Inferior parietal cortex (tissue), 1 donor: ENCODE results near the gene SLC5A5.

Source experiments
- DNase-seq: peaks from one replicate; pipeline ENCODE4 v3.0.0-alpha.2; 2016; ENCODE audit errors: extremely low spot score

Gene SLC5A5

GRCh38 chr19:17871878-17872250 lies at the start of gene SLC5A5:
SLC5A5 (plus strand) TSS chr19:17871945; CDS start chr19:17872320, 375 bp downstream.
- DNase-seq = no peak

DNA sequence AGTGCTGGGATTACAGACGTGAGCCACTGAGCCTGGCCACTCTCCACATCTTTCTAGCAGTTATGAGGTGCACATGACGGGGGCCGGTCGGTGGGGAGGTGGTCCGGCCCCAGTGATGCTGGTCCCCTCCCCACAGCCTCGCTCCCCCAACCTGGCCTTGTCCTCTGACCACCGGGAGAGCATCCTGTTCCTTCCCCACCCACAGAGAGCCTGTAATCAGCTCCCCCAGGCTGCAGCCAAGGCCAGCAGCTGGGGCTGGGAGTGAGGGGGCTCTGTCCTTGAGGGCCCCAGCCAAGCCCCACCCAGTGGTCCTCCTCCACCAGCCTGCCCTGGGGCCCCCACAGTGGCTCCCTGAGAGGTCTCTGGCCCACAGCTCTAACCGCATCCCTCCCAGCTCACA lies 47.4 kb upstream of the SLC5A5 start:
- DNase-seq = no peak

DNA sequence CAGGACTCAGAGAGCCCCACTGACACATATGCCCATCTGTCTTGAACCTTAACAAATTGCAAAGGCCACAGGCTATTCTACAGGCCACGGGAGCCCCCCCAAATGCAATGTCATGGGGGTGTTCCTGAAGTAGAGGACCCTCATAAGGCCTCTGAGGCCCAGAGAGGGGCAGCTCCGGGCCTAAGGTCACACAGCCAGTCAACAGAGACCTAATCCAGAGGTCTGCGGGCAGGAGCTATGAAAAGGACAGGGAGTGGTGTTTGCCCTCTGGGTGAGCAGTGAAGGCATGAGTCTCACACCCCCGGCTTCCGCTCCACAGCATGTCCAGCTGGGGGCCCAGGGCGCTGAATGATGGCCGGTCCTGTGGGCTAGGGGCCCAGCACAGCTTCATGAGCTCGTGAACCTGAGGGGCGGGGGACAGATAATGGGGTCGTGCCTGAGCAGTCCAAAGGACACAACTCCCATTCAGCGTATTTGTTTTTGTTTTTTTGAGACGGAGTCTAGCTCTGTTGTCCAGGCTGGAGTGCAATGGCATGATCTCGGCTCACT lies 45.2 kb upstream of the SLC5A5 start:
- no peak for DNase-seq

DNA sequence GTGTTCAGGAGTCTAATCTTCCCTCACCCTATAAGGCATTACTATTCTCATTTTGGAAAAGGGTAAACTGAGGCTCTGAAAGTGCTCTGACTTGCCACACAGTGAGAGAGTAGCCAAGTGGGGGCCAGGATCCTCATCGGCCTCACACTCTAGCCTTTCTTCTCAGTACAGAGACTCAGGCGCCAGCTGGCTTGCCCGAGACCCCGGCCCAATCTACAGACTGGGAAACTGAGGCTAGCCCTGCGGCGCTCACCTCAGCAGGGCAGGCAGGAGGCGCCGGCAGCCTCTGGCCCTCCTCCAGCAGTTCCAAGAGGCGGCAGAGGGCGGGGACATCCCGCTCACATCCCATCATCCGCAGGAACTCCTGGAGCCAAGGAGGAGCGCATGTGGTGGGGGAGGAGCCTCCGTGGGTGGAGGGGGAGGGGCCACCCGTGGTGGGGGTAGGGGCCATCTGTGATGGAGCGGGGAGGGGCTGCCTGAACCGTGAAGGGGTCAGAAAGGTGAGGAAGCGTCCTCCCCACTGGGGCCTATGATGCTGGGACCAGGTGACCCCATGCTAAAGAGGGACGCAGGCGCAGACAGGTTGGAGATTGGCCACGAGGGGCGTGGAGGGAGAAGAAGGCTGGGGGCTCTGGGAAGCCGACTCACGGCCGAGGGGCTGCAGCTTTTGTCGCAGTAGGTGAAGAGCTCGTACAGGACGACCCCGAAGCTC lies 41.7 kb upstream of the SLC5A5 start:
- DNase-seq = peak; percentile 20

GRCh38 chr19:17830567-17831418 lies 41.0 kb upstream of the SLC5A5 start:
- peak; percentile 26 for DNase-seq

GRCh38 chr19:17831419-17831888 lies 40.3 kb upstream of the SLC5A5 start:
- no peak for DNase-seq

DNA sequence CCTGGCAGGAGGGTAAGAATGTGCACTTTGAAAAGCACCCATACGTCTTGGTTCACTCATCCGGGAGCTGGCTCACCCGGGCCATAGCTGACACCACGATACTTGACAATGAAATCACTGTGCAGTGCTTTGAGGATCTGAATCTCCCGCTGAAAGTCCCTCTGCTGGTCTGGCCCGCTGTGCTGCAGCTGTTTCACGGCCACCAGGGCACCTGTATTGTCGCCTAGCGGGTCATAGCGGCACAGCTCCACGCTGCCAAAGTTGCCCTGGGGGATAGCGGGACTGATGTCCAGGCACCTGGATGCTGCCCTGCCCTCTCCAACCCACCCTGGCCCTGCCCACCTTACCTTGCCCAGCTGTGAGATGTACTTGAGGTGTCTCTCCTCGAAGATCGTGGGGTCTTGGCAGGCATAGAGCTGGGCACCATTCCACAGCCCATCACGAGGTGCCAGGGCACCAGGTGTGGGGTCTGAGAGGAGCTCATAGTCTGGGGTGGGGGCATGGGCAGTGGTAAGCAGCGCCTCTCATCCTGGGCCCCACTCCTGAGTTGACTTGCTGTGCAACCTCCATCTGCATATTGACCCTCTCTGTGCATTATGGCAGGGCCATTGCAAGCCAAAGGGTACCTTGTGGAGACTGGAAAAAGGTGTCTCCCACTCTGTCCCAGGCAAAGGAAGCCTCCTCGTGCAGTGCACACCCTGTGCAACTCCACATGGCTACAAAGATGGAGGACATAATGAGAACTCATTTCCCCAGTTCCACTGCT lies 39.1 kb upstream of the SLC5A5 start:
- DNase-seq = no peak

DNA sequence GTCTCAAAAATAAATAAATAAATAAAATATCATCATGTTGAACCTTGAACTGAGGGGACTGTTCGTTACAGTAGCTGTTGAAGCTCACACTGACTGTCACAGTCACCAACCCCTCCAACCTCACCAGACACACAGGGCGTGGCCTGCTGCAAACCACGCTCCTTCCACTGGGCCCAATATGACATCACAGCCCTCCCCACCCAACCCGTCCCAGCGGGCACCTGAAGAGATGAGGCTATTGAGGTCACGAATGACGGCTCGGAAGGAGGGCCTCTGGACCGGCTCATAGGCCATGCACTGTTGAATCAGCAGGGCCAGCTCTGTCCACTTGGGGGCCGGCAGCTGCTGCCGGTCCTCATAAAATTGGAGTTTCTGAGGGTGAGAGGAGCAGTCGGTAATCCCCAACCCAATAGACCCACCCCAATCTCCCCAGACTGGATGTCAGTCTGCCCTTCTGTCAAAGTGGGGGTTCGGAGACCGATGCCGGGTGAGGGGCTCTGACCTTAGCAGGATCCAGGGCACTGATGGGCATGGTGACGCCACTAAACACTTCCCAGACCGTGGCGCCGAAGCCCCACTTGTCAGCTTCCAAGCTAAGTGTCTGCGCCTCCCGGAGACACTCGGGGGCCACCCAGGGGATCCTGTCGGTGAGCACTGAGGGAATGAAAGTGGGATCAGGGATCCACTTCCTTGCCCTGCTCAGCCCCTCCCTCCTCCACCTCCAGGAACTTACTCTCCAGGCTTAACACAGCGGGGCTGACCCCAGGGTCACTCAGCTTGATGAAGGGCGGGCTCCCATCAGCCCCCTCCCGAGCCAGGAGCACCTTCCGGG lies 37.2 kb upstream of the SLC5A5 start:
- no peak for DNase-seq

DNA sequence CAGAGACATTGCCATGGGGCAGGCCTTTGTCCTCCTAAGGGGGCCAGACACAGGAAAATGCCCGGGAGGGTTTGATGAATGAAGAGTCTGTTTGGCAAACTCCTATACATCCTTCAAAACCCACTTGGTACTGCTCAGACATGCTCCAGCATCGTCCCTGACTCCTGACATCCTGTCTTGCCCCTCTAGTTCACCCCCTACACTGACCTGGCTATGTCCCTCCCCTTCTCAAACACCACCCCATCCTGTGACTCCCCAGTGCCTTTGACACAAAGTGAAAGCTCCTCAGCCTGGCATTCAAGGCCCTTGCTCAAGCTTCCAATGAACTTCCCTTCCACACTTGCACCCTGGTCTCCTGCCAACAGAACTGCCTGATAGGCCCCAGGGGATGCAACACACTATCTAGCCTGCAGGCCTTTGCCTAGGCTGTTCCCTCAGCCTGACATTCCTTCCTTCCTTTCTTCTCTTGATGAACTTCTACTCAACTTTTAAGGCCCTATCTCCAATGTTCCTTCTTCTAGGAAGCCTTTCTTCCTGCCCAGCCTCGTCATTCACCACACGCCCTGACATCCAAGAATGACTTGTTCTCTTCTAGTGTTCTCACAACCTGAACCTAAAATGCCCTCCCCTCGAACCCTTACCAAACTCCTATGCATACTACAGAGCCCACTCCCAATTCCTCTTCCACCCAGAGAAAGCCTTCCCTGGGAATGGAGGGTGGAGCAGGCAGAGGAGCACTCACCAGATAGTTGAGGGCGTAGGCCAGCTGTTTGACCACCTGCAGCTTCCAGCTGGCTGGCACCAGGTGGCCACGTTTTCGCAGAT lies 36.4 kb upstream of the SLC5A5 start:
- no peak for DNase-seq

DNA sequence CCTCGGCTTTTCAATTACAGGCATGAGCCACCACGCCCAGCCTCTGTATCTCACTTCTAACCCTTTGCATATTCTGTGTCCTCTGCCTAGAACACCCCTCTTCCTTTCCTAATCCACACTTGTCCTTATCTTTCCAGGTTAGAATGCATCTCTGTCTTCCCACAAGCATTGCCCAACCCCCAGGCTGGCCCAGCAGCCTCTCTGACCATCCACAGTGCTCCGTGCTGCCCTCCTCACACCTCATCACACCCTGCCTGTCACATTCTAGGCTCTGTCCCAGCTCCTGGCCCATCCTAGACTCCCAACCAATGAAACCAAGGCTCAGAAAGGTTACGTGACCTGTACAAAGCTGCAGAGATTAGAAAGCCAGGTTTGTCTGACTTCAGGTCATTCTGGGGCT lies 35.2 kb upstream of the SLC5A5 start:
- no peak for DNase-seq

DNA sequence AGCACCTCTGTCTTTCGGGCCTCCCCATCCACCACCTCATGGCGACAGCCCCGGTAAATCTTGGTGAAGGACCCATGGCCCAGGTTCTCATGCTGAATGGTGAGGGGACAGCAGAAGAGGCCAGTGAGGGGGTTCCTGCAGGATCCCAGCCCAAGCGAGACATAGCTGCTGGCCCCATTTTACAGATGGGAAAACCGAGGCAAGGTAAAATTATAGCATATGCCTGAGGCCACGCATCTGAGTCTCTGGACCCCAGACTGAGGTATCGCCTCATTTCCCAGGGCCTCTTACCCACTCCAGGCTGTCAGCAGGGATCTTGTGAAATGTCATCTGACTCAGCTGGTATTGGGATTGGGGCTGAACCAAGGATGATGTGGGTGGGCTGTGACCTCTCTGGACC lies 33.8 kb upstream of the SLC5A5 start:
- no peak for DNase-seq

DNA sequence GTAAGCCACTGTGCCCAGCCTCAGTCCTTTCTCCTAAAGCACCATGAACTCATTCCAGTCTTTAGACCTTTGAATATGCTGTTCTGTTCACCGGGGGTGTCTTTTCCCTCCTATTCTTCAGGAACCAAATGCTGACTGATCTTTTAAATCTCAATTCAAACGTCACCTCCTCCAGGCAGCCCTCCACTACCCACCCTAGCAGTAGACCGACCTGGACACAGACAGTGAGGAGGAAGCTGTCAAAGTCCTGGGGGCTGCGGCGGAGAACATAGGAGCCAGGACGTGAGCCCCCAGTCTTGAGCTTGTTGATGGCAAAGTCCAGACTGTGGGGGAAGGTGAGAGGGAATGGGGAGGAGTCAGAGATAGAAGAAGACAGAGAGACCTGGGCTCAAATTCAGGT lies 31.7 kb upstream of the SLC5A5 start:
- DNase-seq = no peak

- DNase-seq = no peak
Observed at GRCh38 chr19:17841371-17841809, 30.4 kb upstream of the SLC5A5 start.

DNA sequence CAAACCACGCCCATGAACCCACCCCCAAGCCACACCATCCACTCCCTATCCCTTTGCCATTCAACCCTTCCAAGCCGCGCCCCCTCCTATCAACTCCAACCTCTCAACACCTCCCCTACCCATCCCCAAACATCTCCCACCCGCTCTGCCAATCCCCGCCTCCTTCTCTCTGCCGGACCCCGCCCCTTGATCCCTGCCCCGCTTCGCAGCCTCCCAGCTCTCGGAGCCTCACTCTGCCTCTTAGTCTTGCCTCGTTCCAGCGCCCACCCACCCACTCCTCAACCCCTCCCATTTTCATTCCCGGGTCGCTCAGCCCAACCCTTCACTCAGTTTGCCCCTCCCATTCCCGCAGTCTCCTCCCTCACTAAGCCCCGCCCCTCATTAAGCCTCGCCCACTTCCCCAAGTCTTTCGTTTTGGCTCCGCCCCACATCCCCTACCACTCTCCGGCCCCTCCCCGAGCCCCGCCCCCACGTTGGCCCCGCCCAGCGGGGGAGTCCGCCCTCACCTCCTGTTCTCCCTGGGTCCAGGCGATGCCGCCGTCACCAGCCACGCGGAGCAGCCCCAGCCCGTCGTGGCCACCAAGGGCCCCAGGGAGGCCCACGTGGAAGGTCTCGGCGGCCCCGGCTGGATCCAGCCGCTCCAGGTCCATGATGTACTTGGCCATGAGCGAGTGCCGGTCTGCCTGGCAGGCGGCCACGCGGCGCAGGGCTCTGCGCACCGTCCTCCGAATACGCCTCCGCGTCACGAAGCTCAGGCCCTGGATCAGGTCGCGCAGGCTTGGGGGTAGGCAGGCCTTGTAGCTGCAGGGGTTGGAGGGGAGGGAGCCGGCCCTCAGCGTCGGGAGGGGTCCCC lies 29.7 kb upstream of the SLC5A5 start:
- peak; percentile 37 for DNase-seq

GRCh38 chr19:17842663-17843291 lies 29.0 kb upstream of the SLC5A5 start:
- DNase-seq = no peak

GRCh38 chr19:17843292-17843827 lies 28.4 kb upstream of the SLC5A5 start:
- no peak for DNase-seq

DNA sequence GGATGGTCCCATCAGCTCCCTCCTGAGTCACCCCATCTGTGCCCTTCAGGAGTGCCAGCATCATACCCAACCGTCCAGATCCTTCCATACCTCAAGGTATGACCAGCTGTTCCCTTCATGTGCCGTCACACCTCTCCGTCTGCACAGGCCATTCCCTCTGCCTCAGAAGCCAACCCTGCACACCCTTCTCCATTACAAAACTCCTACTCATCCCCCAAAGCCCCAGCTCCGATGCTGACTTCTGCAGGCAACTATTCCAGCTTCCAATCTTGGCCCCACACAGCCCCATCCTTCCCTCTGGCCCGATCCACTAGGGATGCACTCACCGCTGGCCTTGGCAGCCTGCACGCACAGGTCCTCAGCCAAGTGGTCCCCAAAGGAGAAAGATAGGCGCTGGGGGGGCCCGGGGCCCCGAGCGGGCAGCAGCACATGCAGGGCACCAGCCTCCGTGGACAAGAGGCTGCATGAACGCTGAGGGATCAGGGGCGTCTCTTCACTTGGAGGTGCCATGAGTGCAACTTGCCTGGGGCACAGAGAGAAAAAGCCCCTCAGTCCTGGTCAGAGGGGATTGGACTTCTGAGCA lies 27.7 kb upstream of the SLC5A5 start:
- DNase-seq = no peak

DNA sequence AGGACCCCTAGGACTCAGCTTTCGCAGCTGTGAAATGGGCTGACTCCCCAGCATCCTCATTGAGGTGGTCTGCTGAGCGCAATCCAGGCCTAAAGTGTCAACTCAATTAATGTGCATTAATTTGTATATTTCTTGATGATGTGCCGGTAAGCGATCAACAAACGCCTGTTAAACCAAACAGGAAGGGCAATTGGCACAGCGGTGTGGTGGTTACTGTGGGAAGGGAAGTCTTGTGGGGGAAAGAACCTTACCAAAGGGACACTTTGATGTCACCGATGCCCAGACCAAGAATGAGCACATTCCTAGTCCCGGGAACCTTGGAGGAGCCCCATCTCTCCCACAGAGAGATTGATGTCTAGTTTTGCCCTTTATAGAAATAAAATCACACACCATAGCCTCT lies 25.6 kb upstream of the SLC5A5 start:
- no peak for DNase-seq
